NT2/D1 (cell line): ENCODE measurements around the gene COL8A1.

Experiments
- DNase-seq: peaks from one replicate; pipeline ENCODE4 v3.0.0-alpha.2; 2011; ENCODE audit warnings: low read depth, low spot score
- H3K27me3 ChIP-seq: 2 replicates; pipeline ENCODE4 v1.6.0; 2011; ENCODE audit warnings: mild to moderate bottlenecking; ENCODE audit not compliant: insufficient read length, insufficient read depth
- H3K36me3 ChIP-seq: 2 replicates; pipeline ENCODE4 v1.6.1; 2011; ENCODE audit warnings: mild to moderate bottlenecking, low read length, mixed read lengths; ENCODE audit not compliant: insufficient read depth, insufficient read length
- H3K4me1 ChIP-seq: 2 replicates; pipeline ENCODE4 v1.5.1; 2011; ENCODE audit not compliant: insufficient read depth, insufficient read length
- H3K4me3 ChIP-seq: 2 replicates; pipeline ENCODE4 v1.5.1; 2011; ENCODE audit warnings: low read depth; ENCODE audit not compliant: insufficient read length
- H3K9ac ChIP-seq: 2 replicates; pipeline ENCODE4 v1.6.0; 2011; ENCODE audit warnings: low read depth; ENCODE audit not compliant: insufficient read length
- H3K9me3 ChIP-seq: 2 replicates; pipeline ENCODE4 v1.5.1; 2011; ENCODE audit warnings: mild to moderate bottlenecking, low read length; ENCODE audit not compliant: insufficient read depth
- SUZ12 ChIP-seq: IDR thresholded peaks from 2 replicates; pipeline ENCODE4 v1.6.1; 2011; ENCODE audit not compliant: insufficient read length, insufficient read depth; ENCODE audit errors: extremely low read depth
- YY1 ChIP-seq: IDR thresholded peaks from 2 replicates; pipeline ENCODE4 v1.6.1; 2011; ENCODE audit not compliant: insufficient read length, insufficient read depth
- ZNF274 ChIP-seq: IDR thresholded peaks from 2 replicates; pipeline ENCODE4 v1.6.1; 2011; ENCODE audit warnings: mild to moderate bottlenecking, low read depth, low read length

COL8A1 gene

DNA sequence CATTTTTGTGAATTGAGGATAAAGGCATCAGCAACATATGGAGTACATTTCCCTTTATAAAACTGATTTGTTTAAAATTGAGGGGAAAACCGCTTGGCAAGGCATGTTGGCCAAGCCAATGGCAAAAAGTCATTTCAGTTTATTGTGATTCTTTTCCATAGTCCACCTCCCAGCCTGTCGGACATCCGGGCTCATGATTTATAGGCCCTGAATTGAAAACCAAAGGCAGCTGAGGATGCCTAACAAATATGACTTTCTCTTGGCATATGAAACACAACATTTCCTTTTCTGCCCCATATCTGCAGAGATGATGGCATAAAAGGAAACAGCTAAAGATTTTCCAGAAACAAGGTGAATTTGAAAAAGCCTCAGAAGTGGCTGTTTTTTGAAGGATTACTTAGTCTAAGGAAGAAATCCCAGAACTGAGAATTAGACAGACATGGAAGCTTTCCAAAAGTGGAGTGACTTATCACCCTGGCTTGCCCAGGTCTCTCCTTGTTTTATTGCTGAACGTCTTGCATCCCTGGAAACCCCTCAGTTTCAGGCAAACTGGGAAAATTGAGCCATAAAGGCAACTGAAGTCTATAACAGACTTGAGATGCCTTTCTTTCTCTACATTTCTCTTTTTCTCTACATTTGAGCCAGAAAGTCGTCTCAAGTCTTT lies 74.0 kb downstream of the COL8A1 start:
- TF ChIP-seq YY1: no peak
- no peak for TF ChIP-seq SUZ12
- TF ChIP-seq ZNF274: no peak
- H3K36me3 ChIP-seq: no peaks in the 10 kb centered on the region

DNA sequence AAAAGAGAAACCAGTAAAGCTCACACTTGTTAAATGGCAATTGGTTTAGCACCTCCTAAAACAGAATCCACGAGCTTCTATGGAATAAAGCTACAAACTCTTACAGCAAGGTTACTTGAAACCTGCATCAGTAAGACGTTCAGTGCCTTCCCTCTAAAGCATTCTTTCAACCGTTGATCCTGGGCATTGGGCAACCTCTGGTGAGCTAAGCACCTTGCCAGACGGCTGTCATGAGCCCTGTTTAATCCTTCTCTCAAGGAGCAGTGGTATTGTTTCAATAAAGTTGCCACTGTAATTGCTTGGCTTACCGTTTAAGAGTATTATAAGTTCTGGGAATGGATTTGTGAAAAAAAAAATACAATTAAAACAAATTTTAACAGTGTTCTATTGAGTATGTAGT lies 75.0 kb downstream of the COL8A1 start:
- no peak overlapping the region for H3K9ac ChIP-seq
- no peaks in the 10 kb centered on the region for H3K4me1 ChIP-seq
- no peak overlapping the region for H3K4me3 ChIP-seq
- H3K9me3 ChIP-seq: no peaks in the 10 kb centered on the region
- TF ChIP-seq SUZ12 (no peak), YY1 (no peak), ZNF274 (no peak)
- no peak for DNase-seq
- no peaks in the 10 kb centered on the region for H3K27me3 ChIP-seq
- no peaks in the 10 kb centered on the region for H3K36me3 ChIP-seq

More for the DNA sequence above, 74.0 kb downstream of the COL8A1 start:
- Histone ChIP-seq H3K9me3 (no peaks in the 10 kb centered on the region), H3K4me1 (no peaks in the 10 kb centered on the region), H3K4me3 (no peak overlapping the region), H3K27me3 (no peaks in the 10 kb centered on the region), H3K9ac (no peak overlapping the region)
- no peak for DNase-seq

DNA sequence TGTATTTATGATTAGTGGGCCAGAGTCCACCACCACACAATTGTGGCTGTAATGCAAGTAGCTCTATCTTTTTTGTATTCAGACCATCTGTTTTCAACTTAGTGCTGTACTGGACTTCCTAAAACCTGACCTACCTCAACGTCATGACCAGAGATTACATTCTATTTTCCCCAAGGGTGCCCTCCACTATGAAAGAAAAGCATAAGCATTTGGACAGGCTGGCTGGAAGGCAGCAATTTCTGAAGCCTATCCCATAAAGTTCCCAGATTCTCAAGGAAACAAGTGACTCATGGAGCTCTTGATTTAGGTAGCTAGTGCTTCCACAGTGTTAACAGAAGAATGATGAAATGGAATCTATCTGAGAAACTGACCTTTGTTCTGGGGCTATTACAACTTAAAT lies 75.8 kb downstream of the COL8A1 start:
- no peak for TF ChIP-seq ZNF274
- no peak for TF ChIP-seq YY1
- no peak for TF ChIP-seq SUZ12
- H3K27me3 ChIP-seq: no peaks in the 10 kb centered on the region
- H3K4me3 ChIP-seq: no peak overlapping the region
- no peaks in the 10 kb centered on the region for H3K9me3 ChIP-seq
- no peak for DNase-seq
- H3K36me3 ChIP-seq: no peaks in the 10 kb centered on the region
- H3K4me1 ChIP-seq: no peaks in the 10 kb centered on the region
- H3K9ac ChIP-seq: no peak overlapping the region

DNA sequence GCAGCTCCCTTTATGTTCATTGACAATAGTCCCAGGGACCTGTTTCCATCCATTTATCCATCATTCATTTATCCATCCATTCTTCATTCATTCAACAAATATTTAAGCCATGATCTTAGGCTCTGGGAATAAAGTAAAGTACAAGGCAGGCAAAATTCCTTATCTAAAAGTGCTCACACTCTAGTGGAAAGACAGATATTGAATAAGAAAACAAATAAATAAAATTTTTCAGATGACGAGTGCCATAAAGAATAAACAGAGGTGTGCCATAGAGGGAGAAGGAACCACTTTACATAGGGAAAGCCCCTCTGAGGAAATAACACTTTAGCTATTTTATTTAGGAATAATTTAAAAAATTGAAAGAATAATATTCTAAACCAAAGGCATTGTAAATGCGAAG lies 76.2 kb downstream of the COL8A1 start:
- H3K9ac ChIP-seq: no peak overlapping the region
- TF ChIP-seq ZNF274 (no peak), YY1 (no peak), SUZ12 (no peak)
- no peaks in the 10 kb centered on the region for H3K9me3 ChIP-seq
- no peaks in the 10 kb centered on the region for H3K36me3 ChIP-seq
- DNase-seq: no peak
- H3K4me3 ChIP-seq: no peak overlapping the region
- no peaks in the 10 kb centered on the region for H3K27me3 ChIP-seq
- H3K4me1 ChIP-seq: no peaks in the 10 kb centered on the region

DNA sequence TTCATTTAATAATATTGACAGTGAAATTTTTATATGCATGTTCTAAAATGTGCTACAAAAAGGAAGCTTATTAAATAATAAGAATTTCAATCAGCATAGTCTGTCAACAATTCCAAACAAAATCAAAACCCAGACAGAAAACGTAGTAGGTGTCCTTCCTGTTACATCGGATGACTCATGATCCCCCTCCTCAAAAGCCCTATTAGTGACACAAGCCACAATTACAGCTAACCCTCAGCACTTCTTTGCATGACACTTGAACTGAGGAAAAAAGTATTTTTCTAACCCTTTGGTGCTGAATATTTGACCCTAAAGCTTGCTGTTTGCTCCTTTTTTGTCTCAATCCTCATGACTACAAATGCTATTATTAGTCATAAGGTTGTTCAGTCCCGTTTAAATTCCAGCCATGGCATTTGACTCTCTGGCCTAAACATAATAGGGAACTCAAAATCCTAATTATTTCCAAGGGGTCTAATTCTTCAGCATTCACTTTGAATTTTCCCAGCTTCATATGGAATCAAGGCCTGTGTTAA lies 78.1 kb downstream of the COL8A1 start:
- DNase-seq: peak; percentile 30
- no peaks in the 10 kb centered on the region for H3K27me3 ChIP-seq
- TF ChIP-seq SUZ12: no peak
- no peak for TF ChIP-seq YY1
- TF ChIP-seq ZNF274: no peak

DNA sequence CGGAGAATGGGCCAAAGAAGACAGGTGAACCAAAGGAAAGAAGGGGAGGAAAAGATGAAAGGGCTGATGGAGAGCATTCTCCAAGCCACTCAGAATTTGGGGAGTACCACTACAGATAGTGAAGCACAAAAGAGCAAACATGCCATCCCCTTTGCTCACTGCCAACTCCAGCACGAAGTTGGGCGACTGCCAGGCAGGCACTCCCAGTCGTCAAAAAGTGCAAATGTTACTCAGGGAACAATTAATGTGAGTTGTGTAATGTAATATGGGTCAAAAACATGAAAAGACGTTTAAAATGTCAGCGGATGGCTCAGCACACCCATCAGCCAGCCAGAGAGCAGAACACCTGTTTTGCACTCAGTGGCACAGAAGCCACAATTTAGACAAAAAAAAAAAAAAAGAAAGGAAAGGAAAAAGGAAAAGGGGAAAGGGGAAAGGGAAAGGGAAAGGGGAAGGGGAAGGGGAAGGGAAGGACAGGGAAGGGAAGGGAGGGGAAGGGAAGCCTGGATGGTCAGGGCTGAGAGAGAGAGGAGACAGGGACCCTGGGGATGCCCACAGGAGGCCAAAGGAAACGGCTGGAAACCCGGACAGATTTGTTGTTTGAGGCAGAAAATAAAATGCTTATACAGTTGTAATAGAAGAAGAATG lies 82.7 kb downstream of the COL8A1 start:
- Histone ChIP-seq H3K27me3 (no peaks in the 10 kb centered on the region), H3K9me3 (no peaks in the 10 kb centered on the region), H3K4me1 (no peaks in the 10 kb centered on the region), H3K9ac (no peak overlapping the region), H3K4me3 (no peak overlapping the region), H3K36me3 (no peaks in the 10 kb centered on the region)
- no peak for DNase-seq
- TF ChIP-seq YY1 (no peak), SUZ12 (no peak), ZNF274 (no peak)

More for the DNA sequence above, 78.1 kb downstream of the COL8A1 start:
- no peaks in the 10 kb centered on the region for H3K4me1 ChIP-seq
- no peak overlapping the region for H3K9ac ChIP-seq
- no peaks in the 10 kb centered on the region for H3K9me3 ChIP-seq
- no peaks in the 10 kb centered on the region for H3K36me3 ChIP-seq
- no peak overlapping the region for H3K4me3 ChIP-seq

DNA sequence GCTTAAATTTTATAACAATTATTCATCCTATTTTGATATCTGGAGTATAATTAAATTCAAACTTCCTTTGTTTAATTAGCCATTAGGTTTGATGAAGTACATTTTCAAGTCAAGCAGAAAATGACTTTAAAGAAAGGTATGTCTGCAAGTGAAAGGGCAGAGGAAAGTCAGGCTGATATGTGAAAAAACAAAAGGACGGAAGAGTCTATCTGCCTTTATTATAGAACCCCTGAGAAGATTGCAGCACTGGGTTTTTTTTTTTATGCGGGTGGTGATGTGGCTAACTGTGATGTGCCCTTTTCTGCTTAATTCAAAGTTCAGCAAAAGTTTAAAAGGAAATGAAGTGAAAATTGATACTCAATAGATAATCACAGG lies 83.2 kb downstream of the COL8A1 start:
- no peak overlapping the region for H3K4me3 ChIP-seq
- no peaks in the 10 kb centered on the region for H3K27me3 ChIP-seq
- no peak for DNase-seq
- no peaks in the 10 kb centered on the region for H3K4me1 ChIP-seq
- no peaks in the 10 kb centered on the region for H3K9me3 ChIP-seq
- H3K9ac ChIP-seq: no peak overlapping the region
- no peak for TF ChIP-seq YY1
- no peak for TF ChIP-seq SUZ12
- TF ChIP-seq ZNF274: no peak
- no peaks in the 10 kb centered on the region for H3K36me3 ChIP-seq
